HCT116 (cell line): ENCODE results near the gene GRIN2A. TPM values are rescaled to one million over a fixed set of nuclear protein-coding genes. Genes with fewer than 3 reads are reported as not detected.

ENCODE experiments used
- ATAC-seq: fragments of 200-7000 bp; cut with Tn5 transposase; 2 replicates; pipeline ENCODE4 v1.9.1; 2020; ENCODE audit warnings: mild to moderate bottlenecking, moderate library complexity
- BruUV-seq: library from RNA; stranded (reverse); fragments of 400-500 nt; replicated peaks from 2 replicates; lab custom pipeline; 2021; lab: Mats Ljungman, UMichigan
- CTCF ChIA-PET: fragments of 300-600 bp; sonication (Branson Sonifier 250); formaldehyde crosslinking; loops from one replicate; lab custom pipeline; 2021; ENCODE audit warnings: antibody characterized with exemption; lab: Charles Lee
- POLR2A ChIA-PET: fragments of 300-600, 350-600 bp; sonication (Branson Sonifier 250); formaldehyde crosslinking; loops from one replicate; lab custom pipeline; 2021; ENCODE audit warnings: antibody characterized with exemption; lab: Charles Lee
- RAD21 ChIA-PET, 2 experiments: fragments of 300-600 bp; sonication (Branson Sonifier 250); formaldehyde crosslinking; loops; one replicate each; lab custom pipeline; 2023; ENCODE audit warnings: low total read pairs in 2 of 2; ENCODE audit not compliant: uncharacterized antibody in 2 of 2, unreplicated experiment in 2 of 2, low non-redundant PET in 1 of 2; lab: Charles Lee
- DNase-seq: peaks from one replicate; pipeline ENCODE4 v3.0.0-alpha.2; 2010; ENCODE audit warnings: low read depth, low spot score
- H2AFZ ChIP-seq: fragments of 200-600 bp; shearing (Covaris generic), sonication (generic); 2 replicates; pipeline ENCODE4 v1.6.1; 2017; ENCODE audit warnings: low read depth, mixed run types, mixed read lengths, antibody characterized with exemption, low read length; ENCODE audit not compliant: poor library complexity, severe bottlenecking
- H3K27ac ChIP-seq: 2 replicates; pipeline ENCODE4 v1.5.1; 2012; ENCODE audit warnings: low read depth, low read length
- H3K27me3 ChIP-seq: fragments of 200-600 bp; sonication (generic); 2 replicates; pipeline ENCODE4 v1.6.1; 2016; ENCODE audit warnings: mixed run types, low read length, mixed read lengths; ENCODE audit not compliant: insufficient read depth
- H3K36me3 ChIP-seq, 2 experiments: fragments of 200-500 bp in 1 of 2; fragments of 200-600 bp in 1 of 2; sonication (Bioruptor generic) in 1 of 2; sonication (generic) in 1 of 2; 2 replicates each; pipeline versions ENCODE4 v1.5.1 to v1.6.1; 2014 to 2016; ENCODE audit warnings: low read length in 2 of 2, inconsistent platforms in 1 of 2, mixed read lengths in 1 of 2, mixed run types in 1 of 2; ENCODE audit not compliant: insufficient read depth in 2 of 2, control insufficient read depth in 1 of 2
- H3K4me1 ChIP-seq, 2 experiments: fragments of 200-600 bp in 1 of 2; sonication (generic) in 1 of 2; 2 replicates each; pipeline versions ENCODE4 v1.5.1 to v1.6.1; 2012 to 2017; ENCODE audit warnings: low read length in 2 of 2, inconsistent platforms in 1 of 2, mild to moderate bottlenecking in 1 of 2, mixed read lengths in 1 of 2, mixed run types in 1 of 2, moderate library complexity in 1 of 2; ENCODE audit not compliant: insufficient read depth in 2 of 2, control insufficient read depth in 1 of 2
- H3K4me2 ChIP-seq: fragments of 200-600 bp; sonication (generic); 2 replicates; pipeline ENCODE4 v1.6.1; 2017; ENCODE audit warnings: mixed run types, low read length, mixed read lengths
- H3K4me3 ChIP-seq, 2 experiments: fragments of 200-600 bp in 1 of 2; sonication (generic) in 1 of 2; replicated peaks in 1 of 2; 2 replicates each; pipeline ENCODE4 v1.5.1; 2011 to 2016; ENCODE audit warnings: low read length in 2 of 2, control low read depth in 1 of 2, low read depth in 1 of 2, mild to moderate bottlenecking in 1 of 2, mixed read lengths in 1 of 2, mixed run types in 1 of 2
- H3K79me2 ChIP-seq: fragments of 200-600 bp; sonication (generic); 2 replicates; pipeline ENCODE4 v1.6.1; 2017; ENCODE audit warnings: mild to moderate bottlenecking, mixed run types, low read length, moderate library complexity, mixed read lengths; ENCODE audit not compliant: insufficient read depth
- H3K9ac ChIP-seq: fragments of 200-600 bp; sonication (generic); 2 replicates; pipeline ENCODE4 v1.6.1; 2016; ENCODE audit warnings: low read length, mixed read lengths
- H3K9me2 ChIP-seq: fragments of 200-600 bp; sonication (generic), shearing (Covaris generic); 2 replicates; pipeline ENCODE4 v1.6.1; 2017; ENCODE audit warnings: mixed run types, mild to moderate bottlenecking, moderate library complexity; ENCODE audit not compliant: insufficient read depth
- H3K9me3 ChIP-seq, 2 experiments: fragments of 200-500 bp in 1 of 2; fragments of 200-600 bp in 1 of 2; sonication (Bioruptor generic) in 1 of 2; sonication (generic) in 1 of 2; 2 replicates each; pipeline ENCODE4 v1.6.1; 2014 to 2017; ENCODE audit warnings: low read length in 2 of 2, mixed read lengths in 2 of 2, inconsistent platforms in 1 of 2, low read depth in 1 of 2, mild to moderate bottlenecking in 1 of 2, mixed run types in 1 of 2, moderate library complexity in 1 of 2; ENCODE audit not compliant: control insufficient read depth in 1 of 2, insufficient read depth in 1 of 2
- H4K20me1 ChIP-seq: fragments of 200-600 bp; sonication (generic), shearing (Covaris generic); 2 replicates; pipeline ENCODE4 v1.6.1; 2017; ENCODE audit warnings: mixed run types, mild to moderate bottlenecking, moderate library complexity; ENCODE audit not compliant: insufficient read depth
- EGR1 ChIP-seq: IDR thresholded peaks from 2 replicates; pipeline ENCODE4 v1.6.1; 2012; ENCODE audit warnings: low read depth
- ELF1 ChIP-seq: IDR thresholded peaks from 2 replicates; pipeline ENCODE4 v1.6.1; 2012; ENCODE audit warnings: low read depth, borderline replicate concordance
- EZH2 ChIP-seq: fragments of 200-600 bp; sonication (generic); IDR thresholded peaks from 2 replicates; pipeline ENCODE4 v1.6.1; 2017; ENCODE audit warnings: antibody characterized with exemption, mixed run types
- POLR2A ChIP-seq: IDR thresholded peaks from 2 replicates; pipeline ENCODE4 v1.7.0; 2011; ENCODE audit warnings: borderline replicate concordance; ENCODE audit not compliant: insufficient read depth, insufficient read length; ENCODE audit errors: extremely low read depth
- POLR2AphosphoS5 ChIP-seq: IDR thresholded peaks from 2 replicates; pipeline ENCODE4 v1.6.1; 2011; ENCODE audit warnings: mild to moderate bottlenecking, low read depth, low read length, moderate library complexity
- RAD21 ChIP-seq: IDR thresholded peaks from 2 replicates; pipeline ENCODE4 v1.6.1; 2012; ENCODE audit warnings: low read depth, mild to moderate bottlenecking
- SIN3A ChIP-seq: IDR thresholded peaks from 2 replicates; pipeline ENCODE4 v1.6.1; 2012; ENCODE audit warnings: low read depth
- SP1 ChIP-seq: IDR thresholded peaks from 2 replicates; pipeline ENCODE4 v1.6.1; 2012; ENCODE audit warnings: low read depth
- TCF7L2 ChIP-seq: IDR thresholded peaks from 2 replicates; pipeline ENCODE4 v1.7.0; 2011; ENCODE audit warnings: borderline replicate concordance, inconsistent platforms; ENCODE audit not compliant: insufficient read depth, insufficient read length; ENCODE audit errors: extremely low read depth
- YY1 ChIP-seq: IDR thresholded peaks from 2 replicates; pipeline ENCODE4 v1.6.1; 2011; ENCODE audit warnings: low read length, low read depth, moderate library complexity, mild to moderate bottlenecking; ENCODE audit not compliant: insufficient replicate concordance; ENCODE audit errors: extremely low read depth
- ZFX ChIP-seq: fragments of 450-650 bp; IDR thresholded peaks from 2 replicates; pipeline ENCODE4 v1.6.1; 2017
- ZNF274 ChIP-seq: fragments of 200-500 bp; sonication (Bioruptor generic); IDR thresholded peaks from 2 replicates; pipeline ENCODE4 v1.6.1; 2014; ENCODE audit warnings: mild to moderate bottlenecking, low read depth, low read length, inconsistent platforms
- intact Hi-C: fragments of 100-400 bp; cut with micrococcal nuclease; formaldehyde crosslinking; loops from 2 replicates; pipeline ENCODE4 v1.10.0; 2022
- total RNA-seq: library from RNA; stranded (reverse); gene quantifications from one replicate; pipeline ENCODE4 v1.2.1, GENCODE V29; 2021; ENCODE audit not compliant: unreplicated experiment
- TF ChIP-seq, protein P1 (sequence below): IDR thresholded peaks from 2 replicates; pipeline ENCODE4 v1.6.1; 2012
- TF ChIP-seq, protein P2 (sequence below): IDR thresholded peaks from 2 replicates; pipeline ENCODE4 v1.6.1; 2012
- TF ChIP-seq, protein P3 (sequence below): IDR thresholded peaks from 2 replicates; pipeline ENCODE4 v1.6.1; 2011; ENCODE audit warnings: mild to moderate bottlenecking, low read length, moderate library complexity; ENCODE audit not compliant: insufficient replicate concordance; ENCODE audit errors: extremely low read depth
- TF ChIP-seq, protein P4 (sequence below): IDR thresholded peaks from 2 replicates; pipeline ENCODE4 v1.6.1; 2012; ENCODE audit warnings: low read depth

Gene GRIN2A
- total RNA-seq, 1 experiment from 2014 or later = 0.02 TPM

DNA sequence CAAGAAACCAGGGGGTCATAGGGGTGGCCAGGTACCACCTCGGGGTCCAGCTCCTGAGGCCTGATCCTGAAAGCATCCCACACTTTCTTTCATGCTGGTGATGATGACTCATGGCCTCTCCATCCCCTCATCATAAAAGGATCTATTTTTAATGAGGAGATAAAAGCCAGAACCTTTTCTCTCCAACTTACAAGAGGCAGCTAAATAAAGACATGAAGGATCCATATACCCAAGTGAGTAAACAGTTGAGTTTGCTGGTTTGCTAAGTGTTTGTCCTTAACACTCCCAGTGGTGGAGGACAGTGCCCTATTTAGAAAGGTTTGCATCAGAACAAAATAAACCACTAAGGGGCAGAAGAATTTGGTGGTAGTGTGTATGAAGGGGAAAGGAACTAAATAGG is 383.8 kb downstream of the GRIN2A start:
- DNase-seq = no peak
- Histone ChIP-seq H3K9me3 (no peaks in the 10 kb centered on the region), H3K4me3 (no peak overlapping the region), H3K4me1 (no peaks in the 10 kb centered on the region), H3K4me2 (no peak overlapping the region), H3K9me2 (no peaks in the 10 kb centered on the region), H3K27me3 (no peaks in the 10 kb centered on the region; the same call in 1 of the 2 replicates), H4K20me1 (no peaks in the 10 kb centered on the region), H3K27ac (no peak overlapping the region), H3K9ac (no peak overlapping the region), H3K79me2 (no peaks in the 10 kb centered on the region), H2AFZ (no peak overlapping the region), H3K36me3 (no peaks in the 10 kb centered on the region)
- ATAC-seq = no peak
- intact Hi-C loops = no loop called here
- CTCF ChIA-PET = no interaction called here
- no TSS peak for BruUV-seq
- POLR2A ChIA-PET = no interaction called here
- RAD21 ChIA-PET = no interaction called here
- TF ChIP-seq TCF7L2 (no peak), EZH2 (no peak), ZNF274 (no peak), ZFX (no peak), POLR2A (no peak), EGR1 (no peak)
- TF ChIP-seq, protein P1, sequence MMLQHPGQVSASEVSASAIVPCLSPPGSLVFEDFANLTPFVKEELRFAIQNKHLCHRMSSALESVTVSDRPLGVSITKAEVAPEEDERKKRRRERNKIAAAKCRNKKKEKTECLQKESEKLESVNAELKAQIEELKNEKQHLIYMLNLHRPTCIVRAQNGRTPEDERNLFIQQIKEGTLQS = no peak

DNA sequence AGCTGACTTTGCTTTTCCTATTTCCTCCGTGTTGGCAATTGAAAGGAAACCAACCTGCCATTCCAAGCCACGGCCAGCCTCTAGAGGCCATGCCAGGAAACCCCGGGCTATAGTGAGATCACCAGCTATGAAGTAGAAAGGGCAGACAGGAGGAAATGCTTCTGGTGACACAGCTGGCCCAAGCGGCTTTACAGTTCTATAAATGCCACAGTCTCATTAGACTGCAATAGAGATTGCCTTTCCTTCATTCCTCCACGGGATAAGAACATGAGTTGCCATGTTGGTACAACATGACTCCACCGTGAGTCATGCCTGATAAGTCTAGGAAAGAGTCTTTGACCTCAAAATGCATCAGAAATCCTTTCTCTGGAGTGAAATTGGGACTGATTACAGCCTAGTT is 384.9 kb downstream of the GRIN2A start:
- Histone ChIP-seq H3K4me3 (no peak overlapping the region), H2AFZ (no peak overlapping the region), H3K27me3 (no peaks in the 10 kb centered on the region; the same call in 1 of the 2 replicates), H3K9me2 (no peaks in the 10 kb centered on the region), H4K20me1 (no peaks in the 10 kb centered on the region), H3K9ac (no peak overlapping the region), H3K9me3 (no peaks in the 10 kb centered on the region), H3K79me2 (no peaks in the 10 kb centered on the region), H3K4me2 (no peak overlapping the region), H3K36me3 (no peaks in the 10 kb centered on the region), H3K4me1 (no peaks in the 10 kb centered on the region), H3K27ac (no peak overlapping the region)
- ATAC-seq (no peak), DNase-seq (no peak)
- intact Hi-C loops = no loop called here
- BruUV-seq = no TSS peak
- CTCF ChIA-PET = no interaction called here
- RAD21 ChIA-PET = no interaction called here
- POLR2A ChIA-PET = no interaction called here
- no peak for TF ChIP-seq EGR1
- TF ChIP-seq, protein P2, sequence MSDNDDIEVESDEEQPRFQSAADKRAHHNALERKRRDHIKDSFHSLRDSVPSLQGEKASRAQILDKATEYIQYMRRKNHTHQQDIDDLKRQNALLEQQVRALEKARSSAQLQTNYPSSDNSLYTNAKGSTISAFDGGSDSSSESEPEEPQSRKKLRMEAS = no peak
- no peak for TF ChIP-seq RAD21
- TF ChIP-seq SIN3A = no peak
- TF ChIP-seq POLR2A = no peak
- TF ChIP-seq, protein P3, sequence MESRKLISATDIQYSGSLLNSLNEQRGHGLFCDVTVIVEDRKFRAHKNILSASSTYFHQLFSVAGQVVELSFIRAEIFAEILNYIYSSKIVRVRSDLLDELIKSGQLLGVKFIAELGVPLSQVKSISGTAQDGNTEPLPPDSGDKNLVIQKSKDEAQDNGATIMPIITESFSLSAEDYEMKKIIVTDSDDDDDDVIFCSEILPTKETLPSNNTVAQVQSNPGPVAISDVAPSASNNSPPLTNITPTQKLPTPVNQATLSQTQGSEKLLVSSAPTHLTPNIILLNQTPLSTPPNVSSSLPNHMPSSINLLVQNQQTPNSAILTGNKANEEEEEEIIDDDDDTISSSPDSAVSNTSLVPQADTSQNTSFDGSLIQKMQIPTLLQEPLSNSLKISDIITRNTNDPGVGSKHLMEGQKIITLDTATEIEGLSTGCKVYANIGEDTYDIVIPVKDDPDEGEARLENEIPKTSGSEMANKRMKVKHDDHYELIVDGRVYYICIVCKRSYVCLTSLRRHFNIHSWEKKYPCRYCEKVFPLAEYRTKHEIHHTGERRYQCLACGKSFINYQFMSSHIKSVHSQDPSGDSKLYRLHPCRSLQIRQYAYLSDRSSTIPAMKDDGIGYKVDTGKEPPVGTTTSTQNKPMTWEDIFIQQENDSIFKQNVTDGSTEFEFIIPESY = no peak
- TF ChIP-seq YY1 = no peak
- TF ChIP-seq, protein P4, sequence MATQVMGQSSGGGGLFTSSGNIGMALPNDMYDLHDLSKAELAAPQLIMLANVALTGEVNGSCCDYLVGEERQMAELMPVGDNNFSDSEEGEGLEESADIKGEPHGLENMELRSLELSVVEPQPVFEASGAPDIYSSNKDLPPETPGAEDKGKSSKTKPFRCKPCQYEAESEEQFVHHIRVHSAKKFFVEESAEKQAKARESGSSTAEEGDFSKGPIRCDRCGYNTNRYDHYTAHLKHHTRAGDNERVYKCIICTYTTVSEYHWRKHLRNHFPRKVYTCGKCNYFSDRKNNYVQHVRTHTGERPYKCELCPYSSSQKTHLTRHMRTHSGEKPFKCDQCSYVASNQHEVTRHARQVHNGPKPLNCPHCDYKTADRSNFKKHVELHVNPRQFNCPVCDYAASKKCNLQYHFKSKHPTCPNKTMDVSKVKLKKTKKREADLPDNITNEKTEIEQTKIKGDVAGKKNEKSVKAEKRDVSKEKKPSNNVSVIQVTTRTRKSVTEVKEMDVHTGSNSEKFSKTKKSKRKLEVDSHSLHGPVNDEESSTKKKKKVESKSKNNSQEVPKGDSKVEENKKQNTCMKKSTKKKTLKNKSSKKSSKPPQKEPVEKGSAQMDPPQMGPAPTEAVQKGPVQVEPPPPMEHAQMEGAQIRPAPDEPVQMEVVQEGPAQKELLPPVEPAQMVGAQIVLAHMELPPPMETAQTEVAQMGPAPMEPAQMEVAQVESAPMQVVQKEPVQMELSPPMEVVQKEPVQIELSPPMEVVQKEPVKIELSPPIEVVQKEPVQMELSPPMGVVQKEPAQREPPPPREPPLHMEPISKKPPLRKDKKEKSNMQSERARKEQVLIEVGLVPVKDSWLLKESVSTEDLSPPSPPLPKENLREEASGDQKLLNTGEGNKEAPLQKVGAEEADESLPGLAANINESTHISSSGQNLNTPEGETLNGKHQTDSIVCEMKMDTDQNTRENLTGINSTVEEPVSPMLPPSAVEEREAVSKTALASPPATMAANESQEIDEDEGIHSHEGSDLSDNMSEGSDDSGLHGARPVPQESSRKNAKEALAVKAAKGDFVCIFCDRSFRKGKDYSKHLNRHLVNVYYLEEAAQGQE = no peak
- no peak for TF ChIP-seq SP1
- TF ChIP-seq ELF1 = no peak
- TF ChIP-seq ZFX = no peak
- no peak for TF ChIP-seq POLR2AphosphoS5
